Breast epithelium (tissue), 4 donors: Measurements from ENCODE around the gene SLC32A1. TPM values are rescaled to one million over a fixed set of nuclear protein-coding genes. Genes with fewer than 3 reads are reported as not detected.

Experiments used
- DNase-seq, 2 donors: peaks; one replicate each; pipeline ENCODE4 v3.0.0-alpha.2; 2019; ENCODE audit warnings: low spot score in 2 of 2
- H3K27ac ChIP-seq, 2 donors: fragments of 200-600 bp; sonication (generic) in 1 of 2; one replicate each; pipeline ENCODE4 v1.5.1; 2016 to 2019; ENCODE audit warnings: mild to moderate bottlenecking in 1 of 2
- H3K27me3 ChIP-seq, 2 donors: fragments of 200-600 bp; sonication (generic) in 1 of 2; one replicate each; pipeline versions ENCODE4 v1.5.1 to v1.6.0; 2017 to 2019; ENCODE audit warnings: control low read depth in 1 of 2, mild to moderate bottlenecking in 1 of 2
- H3K36me3 ChIP-seq: fragments of 200-600 bp; one replicate; pipeline ENCODE4 v1.5.1; 2019
- H3K4me1 ChIP-seq, 2 donors: fragments of 200-600 bp; sonication (generic); one replicate each; pipeline ENCODE4 v1.5.1; 2016 to 2019; ENCODE audit warnings: control low read depth in 1 of 2
- H3K4me3 ChIP-seq, 3 donors: fragments of 200-600 bp; sonication (generic); 1 replicate in 2 of 3; 2 replicates in 1 of 3; pipeline ENCODE4 v1.5.1; 2016 to 2019; ENCODE audit warnings: mild to moderate bottlenecking in 3 of 3, moderate library complexity in 2 of 3
- H3K9me3 ChIP-seq, 2 donors: fragments of 200-600 bp; sonication (generic) in 1 of 2; one replicate each; pipeline ENCODE4 v1.5.1; 2016 to 2019; ENCODE audit warnings: control low read depth in 1 of 2
- CTCF ChIP-seq, 3 donors: fragments of 450-650 bp; IDR thresholded peaks; one replicate each; pipeline ENCODE4 v1.5.1; 2016 to 2017; ENCODE audit warnings: antibody characterized with exemption in 3 of 3, mild to moderate bottlenecking in 3 of 3, moderate library complexity in 3 of 3
- POLR2A ChIP-seq: fragments of 450-650 bp; IDR thresholded peaks from one replicate; pipeline ENCODE4 v1.6.1; 2016; ENCODE audit warnings: antibody characterized with exemption, mild to moderate bottlenecking, moderate library complexity
- POLR2AphosphoS5 ChIP-seq, 3 donors: sonication (generic); formaldehyde crosslinking; IDR thresholded peaks; one replicate each; pipeline ENCODE4 v1.6.1; 2017; ENCODE audit warnings: antibody characterized with exemption in 3 of 3
- intact Hi-C: fragments of 100-400 bp; cut with DNase I; formaldehyde crosslinking; loops from one replicate; pipeline ENCODE4 v1.15.1; 2023; ENCODE audit warnings: low total_unique reads
- total RNA-seq, 3 donors: library from RNA; depleted of rRNA; stranded (reverse); fragments of >200 nt; gene quantifications; one replicate each; pipeline ENCODE4 v1.1.0, GENCODE V29; 2016

The SLC32A1 gene
- total RNA-seq, 3 donors from 2014 or later, result not detected

GRCh38 chr20:38685853-38686473, 38.3 kb upstream of the SLC32A1 start:
- Histone ChIP-seq H3K27me3 (peaks cover 0 to 35% of the 10 kb centered on the region in 2 donors), H3K4me3 (no peak overlapping the region)
- no peak for DNase-seq

GRCh38 chr20:38692436-38693411, 31.6 kb upstream of the SLC32A1 start:
- H3K36me3 ChIP-seq, result no peaks in the 10 kb centered on the region
- no peaks in the 10 kb centered on the region for H3K9me3 ChIP-seq
- H3K27me3 ChIP-seq, result peaks cover 0 to 27% of the 10 kb centered on the region in 2 donors
- DNase-seq, result no peak
- H3K27ac ChIP-seq, result no peak overlapping the region
- H3K4me3 ChIP-seq, result no peak overlapping the region
- intact Hi-C loops, result no loop called here
- TF ChIP-seq POLR2AphosphoS5 (IDR thresholded peaks at IDR 0.05) (no peak), CTCF (IDR thresholded peaks at IDR 0.05) (no peak), POLR2A (no peak)
- no peaks in the 10 kb centered on the region for H3K4me1 ChIP-seq

More at GRCh38 chr20:38685853-38686473, 38.3 kb upstream of the SLC32A1 start:
- intact Hi-C loops, result no loop called here
- no peak for TF ChIP-seq CTCF (IDR thresholded peaks at IDR 0.05)
- no peak for TF ChIP-seq POLR2A
- no peak for TF ChIP-seq POLR2AphosphoS5 (IDR thresholded peaks at IDR 0.05)
- no peak overlapping the region for H3K27ac ChIP-seq
- no peaks in the 10 kb centered on the region for H3K36me3 ChIP-seq
- no peaks in the 10 kb centered on the region for H3K4me1 ChIP-seq
- H3K9me3 ChIP-seq, result no peaks in the 10 kb centered on the region

- Histone ChIP-seq H3K9me3 (no peaks in the 10 kb centered on the region), H3K36me3 (no peaks in the 10 kb centered on the region), H3K4me3 (no peak overlapping the region), H3K4me1 (no peaks in the 10 kb centered on the region), H3K27me3 (peaks cover 0 to 45% of the 10 kb centered on the region in 2 donors), H3K27ac (no peak overlapping the region)
- intact Hi-C loops, result no loop called here
- TF ChIP-seq POLR2AphosphoS5 (IDR thresholded peaks at IDR 0.05), result no peak
- TF ChIP-seq POLR2A, result no peak
- TF ChIP-seq CTCF (IDR thresholded peaks at IDR 0.05), result no peak
- no peak for DNase-seq
Measured at GRCh38 chr20:38697306-38697705, 27.0 kb upstream of the SLC32A1 start.

- DNase-seq, result no peak
- intact Hi-C loops, result no loop called here
- Histone ChIP-seq H3K27me3 (peaks cover 0 to 58% of the 10 kb centered on the region in 2 donors), H3K36me3 (no peaks in the 10 kb centered on the region), H3K4me1 (no peaks in the 10 kb centered on the region), H3K27ac (no peak overlapping the region), H3K9me3 (no peaks in the 10 kb centered on the region), H3K4me3 (no peak overlapping the region)
- no peak for TF ChIP-seq POLR2AphosphoS5 (IDR thresholded peaks at IDR 0.05)
- TF ChIP-seq POLR2A, result no peak
- no peak for TF ChIP-seq CTCF (IDR thresholded peaks at IDR 0.05)
Measured at GRCh38 chr20:38698541-38698940, 25.7 kb upstream of the SLC32A1 start.

- H3K4me3 ChIP-seq, result no peak overlapping the region
- no peaks in the 10 kb centered on the region for H3K36me3 ChIP-seq
- no peak for DNase-seq
- H3K27me3 ChIP-seq, result peaks cover 0 to 74% of the 10 kb centered on the region in 2 donors
- intact Hi-C loops, result no loop called here
- H3K9me3 ChIP-seq, result no peaks in the 10 kb centered on the region
- no peak overlapping the region for H3K27ac ChIP-seq
- H3K4me1 ChIP-seq, result no peaks in the 10 kb centered on the region
- TF ChIP-seq POLR2A (no peak), POLR2AphosphoS5 (IDR thresholded peaks at IDR 0.05) (no peak), CTCF (IDR thresholded peaks at IDR 0.05) (no peak)
Measured at GRCh38 chr20:38700141-38700540, 24.1 kb upstream of the SLC32A1 start.
